AG04450 (cell line): ENCODE measurements around the gene FBXO31. TPM values are rescaled to one million over a fixed set of nuclear protein-coding genes. Genes with fewer than 3 reads are reported as not detected.

Experiments
- CTCF ChIA-PET: fragments of 300-600, 350-600 bp; formaldehyde crosslinking; extraction: SDS; loops from one replicate; lab custom pipeline; 2022; ENCODE audit warnings: antibody characterized with exemption, inconsistent platforms; lab: Charles Lee
- POLR2A ChIA-PET: fragments of 350-600 bp; formaldehyde crosslinking; extraction: SDS; loops from one replicate; lab custom pipeline; 2021; ENCODE audit warnings: antibody characterized with exemption, inconsistent platforms; lab: Yijun Ruan, JAX
- DNase-seq: peaks from one replicate; pipeline ENCODE4 v3.0.0-alpha.2; 2011; ENCODE audit warnings: low read depth, low spot score
- H3K27ac ChIP-seq: one replicate; pipeline ENCODE4 v1.5.1; 2012; ENCODE audit warnings: low read depth, low read length, control low read depth
- H3K27me3 ChIP-seq: one replicate; pipeline ENCODE4 v1.6.0; 2012; ENCODE audit warnings: low read length; ENCODE audit not compliant: control insufficient read depth, insufficient read depth
- H3K4me3 ChIP-seq: 2 replicates; pipeline ENCODE4 v1.5.1; 2011; ENCODE audit warnings: mild to moderate bottlenecking, low read depth, low read length, control low read depth
- H3K9me3 ChIP-seq: 2 replicates; pipeline ENCODE4 v1.5.1; 2012; ENCODE audit warnings: low read length; ENCODE audit not compliant: control insufficient read depth, insufficient read depth
- polyA plus RNA-seq: library from polyadenylated mRNA; depleted of rRNA; stranded (reverse); fragments of >200 nt; gene quantifications from 2 replicates; pipeline ENCODE4 v1.2.3, GENCODE V29; 2011
- TF ChIP-seq, protein P1 (sequence below): IDR thresholded peaks from 2 replicates; pipeline ENCODE4 v1.5.1; 2011; ENCODE audit warnings: low read depth, low read length, control low read depth, inconsistent platforms

FBXO31 gene
- polyA plus RNA-seq, 1 experiment = 16.3 TPM

DNA sequence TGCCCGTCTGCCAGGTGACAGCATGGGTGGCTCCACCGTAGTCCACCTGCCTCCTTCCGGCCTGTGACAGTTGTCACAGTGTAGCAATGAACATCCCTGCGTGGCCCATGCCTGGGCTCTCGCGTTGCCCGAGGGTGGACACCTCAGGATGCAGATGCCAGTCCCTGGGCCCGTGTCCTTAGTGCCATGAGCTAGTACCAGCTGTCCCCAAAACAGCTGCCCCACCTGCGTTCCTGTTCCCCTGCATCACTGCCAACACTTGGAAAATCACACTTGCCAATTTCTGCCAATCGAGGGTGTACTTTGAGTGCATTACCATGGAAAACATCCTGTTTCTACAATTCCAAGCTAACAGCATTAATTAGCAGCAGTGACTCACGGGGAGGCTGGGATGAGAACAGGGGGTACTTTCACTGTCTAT lies 57.4 kb downstream of the FBXO31 start:
- ChIA-PET CTCF (interaction anchor here (1.0 to 1.2 kb wide), 2 partner anchors 68 to 399 kb away, joined by 3 read pairs; no protein-coding TSS in a partner anchor), POLR2A (no interaction called here)
- H3K27me3 ChIP-seq = no peaks in the 10 kb centered on the region
- DNase-seq = no peak
- no peak overlapping the region for H3K27ac ChIP-seq
- H3K9me3 ChIP-seq = no peaks in the 10 kb centered on the region; the same call in 1 of the 2 replicates
- no peak overlapping the region for H3K4me3 ChIP-seq
- TF ChIP-seq, protein P1, sequence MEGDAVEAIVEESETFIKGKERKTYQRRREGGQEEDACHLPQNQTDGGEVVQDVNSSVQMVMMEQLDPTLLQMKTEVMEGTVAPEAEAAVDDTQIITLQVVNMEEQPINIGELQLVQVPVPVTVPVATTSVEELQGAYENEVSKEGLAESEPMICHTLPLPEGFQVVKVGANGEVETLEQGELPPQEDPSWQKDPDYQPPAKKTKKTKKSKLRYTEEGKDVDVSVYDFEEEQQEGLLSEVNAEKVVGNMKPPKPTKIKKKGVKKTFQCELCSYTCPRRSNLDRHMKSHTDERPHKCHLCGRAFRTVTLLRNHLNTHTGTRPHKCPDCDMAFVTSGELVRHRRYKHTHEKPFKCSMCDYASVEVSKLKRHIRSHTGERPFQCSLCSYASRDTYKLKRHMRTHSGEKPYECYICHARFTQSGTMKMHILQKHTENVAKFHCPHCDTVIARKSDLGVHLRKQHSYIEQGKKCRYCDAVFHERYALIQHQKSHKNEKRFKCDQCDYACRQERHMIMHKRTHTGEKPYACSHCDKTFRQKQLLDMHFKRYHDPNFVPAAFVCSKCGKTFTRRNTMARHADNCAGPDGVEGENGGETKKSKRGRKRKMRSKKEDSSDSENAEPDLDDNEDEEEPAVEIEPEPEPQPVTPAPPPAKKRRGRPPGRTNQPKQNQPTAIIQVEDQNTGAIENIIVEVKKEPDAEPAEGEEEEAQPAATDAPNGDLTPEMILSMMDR = no peak

DNA sequence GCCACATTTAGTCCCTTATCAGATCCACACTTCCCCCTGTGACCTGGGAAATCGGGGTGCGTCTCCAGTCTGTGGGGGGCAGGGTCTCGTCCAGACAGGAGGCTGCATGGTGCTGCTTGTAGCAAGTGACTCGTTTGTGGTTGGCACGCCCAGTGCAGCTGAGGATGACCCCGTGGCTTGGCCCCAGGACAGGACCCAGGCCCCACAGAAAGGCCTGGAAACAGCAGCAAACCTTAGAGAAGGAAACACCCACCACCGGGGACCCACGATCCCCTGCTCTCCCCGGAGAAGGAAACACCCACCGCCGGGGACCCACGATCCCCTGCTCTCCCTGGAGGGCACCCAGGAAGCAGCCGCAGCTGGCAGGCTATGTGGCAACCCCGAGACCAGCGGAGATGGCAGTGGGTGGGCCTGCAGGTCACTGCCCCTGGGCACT lies 58.1 kb downstream of the FBXO31 start:
- Histone ChIP-seq H3K27ac (no peak overlapping the region), H3K9me3 (no peaks in the 10 kb centered on the region; the same call in 1 of the 2 replicates), H3K4me3 (no peak overlapping the region), H3K27me3 (no peaks in the 10 kb centered on the region)
- POLR2A ChIA-PET = no interaction called here
- CTCF ChIA-PET = interaction anchor here (0.6 to 1.2 kb wide), 5 partner anchors 8 to 399 kb away, joined by 3 to 5 read pairs (median 3); no protein-coding TSS in a partner anchor
- TF ChIP-seq, protein P1 = no peak
- no peak for DNase-seq

DNA sequence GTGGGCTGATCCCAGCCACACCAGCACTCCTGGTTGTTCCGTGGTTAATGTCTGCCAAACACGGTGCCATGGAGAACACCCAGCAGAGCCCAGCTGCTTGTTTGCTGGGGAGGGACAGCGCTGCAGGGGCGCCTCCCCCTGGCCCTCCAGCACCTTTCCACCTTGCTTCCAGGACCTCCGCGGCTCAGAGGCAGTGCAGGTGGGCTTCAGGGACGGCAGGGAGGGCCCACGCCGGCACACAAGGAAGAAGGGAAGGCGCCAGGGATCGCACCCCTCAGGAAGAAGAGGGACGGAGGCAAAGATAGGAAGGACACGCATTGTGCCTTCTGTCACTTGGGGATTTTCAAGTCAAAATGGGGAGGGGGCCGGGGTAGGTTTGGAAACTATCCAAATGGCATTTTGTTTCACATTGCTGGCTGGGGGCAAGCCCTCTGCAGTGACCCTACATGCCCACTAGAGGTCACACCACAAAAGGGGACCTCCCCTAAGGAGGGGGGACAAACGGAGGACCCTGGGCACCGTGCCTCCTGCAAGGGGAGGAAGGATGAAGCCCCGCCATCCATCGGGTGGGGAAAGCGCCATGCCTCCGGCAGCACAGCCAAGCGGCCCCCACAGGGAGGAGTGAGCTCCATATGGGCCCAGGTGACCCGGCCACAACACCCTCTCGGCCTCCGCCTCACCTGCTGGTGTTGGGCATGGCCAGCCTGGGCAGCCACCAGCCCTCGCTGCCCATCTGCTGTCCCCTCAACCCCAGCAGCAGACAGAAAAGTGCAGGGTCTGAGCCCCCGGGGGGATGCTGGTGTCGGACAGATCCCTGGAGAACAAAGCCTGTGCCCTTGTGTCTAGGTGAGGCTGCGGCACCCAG lies 58.9 kb downstream of the FBXO31 start:
- ChIA-PET POLR2A (no interaction called here), CTCF (interaction anchor here (0.6 to 1.5 kb wide), 5 partner anchors 9 to 312 kb away, joined by 3 to 5 read pairs (median 3); no protein-coding TSS in a partner anchor)
- Histone ChIP-seq H3K27ac (no peak overlapping the region), H3K27me3 (no peaks in the 10 kb centered on the region), H3K9me3 (no peaks in the 10 kb centered on the region; the same call in 1 of the 2 replicates), H3K4me3 (no peak overlapping the region)
- no peak for DNase-seq
- TF ChIP-seq, protein P1 = peak; percentile 80

DNA sequence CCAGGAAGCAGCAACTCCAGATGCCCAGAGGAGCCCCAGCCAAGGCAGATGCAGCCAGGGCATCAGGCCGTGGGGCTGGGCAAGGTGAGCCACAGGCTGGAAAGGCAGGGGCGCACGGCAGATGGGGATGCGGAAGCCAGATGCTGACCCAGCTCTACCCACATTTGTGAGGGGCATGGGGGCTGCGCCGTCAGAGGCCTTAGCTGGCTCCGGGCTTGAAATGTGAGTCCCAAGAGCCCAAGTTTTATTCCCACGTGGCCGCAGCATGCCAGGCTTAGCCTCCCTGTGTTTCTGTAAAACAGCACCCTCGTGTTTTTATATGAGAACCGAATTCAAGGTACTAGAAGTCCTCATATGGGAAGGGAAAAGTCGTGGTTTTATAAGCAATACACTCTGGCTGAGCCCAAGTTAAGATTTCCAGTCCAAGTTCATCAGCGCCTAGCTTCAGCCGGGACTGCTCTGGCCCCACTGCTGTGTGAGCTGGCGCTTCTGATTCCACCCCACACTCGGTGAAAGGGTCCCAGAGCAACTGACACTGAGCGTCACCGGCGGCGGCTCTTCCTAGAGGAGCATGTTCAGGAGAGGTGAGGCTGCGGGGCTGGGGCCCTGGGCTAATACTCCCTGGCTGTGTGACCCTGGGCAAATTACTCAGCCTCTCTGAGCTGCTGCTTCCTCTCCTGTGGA lies 59.7 kb downstream of the FBXO31 start:
- TF ChIP-seq, protein P1 = no peak
- ChIA-PET CTCF (interaction anchor here (1.2 to 1.5 kb wide), 2 partner anchors 9 to 312 kb away, joined by 5 read pairs; no protein-coding TSS in a partner anchor), POLR2A (no interaction called here)
- no peak for DNase-seq
- Histone ChIP-seq H3K27me3 (no peaks in the 10 kb centered on the region), H3K27ac (no peak overlapping the region), H3K4me3 (no peak overlapping the region), H3K9me3 (no peaks in the 10 kb centered on the region; the same call in 1 of the 2 replicates)
